Osteoblast (primary cell): ENCODE results near the gene SMIM5. TPM values are rescaled to one million over a fixed set of nuclear protein-coding genes. Genes with fewer than 3 reads are reported as not detected.

Experiments
- DNase-seq: peaks from one replicate; pipeline ENCODE4 v3.0.0; 2011; ENCODE audit warnings: low spot score, mixed read lengths; ENCODE audit not compliant: insufficient read length; ENCODE audit errors: missing footprints
- H2AFZ ChIP-seq: 2 replicates; pipeline ENCODE4 v1.6.0; 2011; ENCODE audit warnings: mild to moderate bottlenecking, low read length
- H3K27ac ChIP-seq: 2 replicates; pipeline ENCODE4 v1.5.1; 2011; ENCODE audit warnings: mild to moderate bottlenecking, low read depth, low read length, moderate library complexity
- H3K27me3 ChIP-seq: 2 replicates; pipeline ENCODE4 v1.6.0; 2012; ENCODE audit warnings: mild to moderate bottlenecking, control low read depth, inconsistent platforms, low read length, moderate library complexity; ENCODE audit not compliant: insufficient read depth
- H3K36me3 ChIP-seq: 2 replicates; pipeline ENCODE4 v1.5.1; 2011; ENCODE audit warnings: mild to moderate bottlenecking, low read length, control low read depth, moderate library complexity; ENCODE audit not compliant: insufficient read depth
- H3K4me1 ChIP-seq: 2 replicates; pipeline ENCODE4 v1.5.1; 2011; ENCODE audit warnings: mild to moderate bottlenecking, low read length, control low read depth, moderate library complexity; ENCODE audit not compliant: insufficient read depth
- H3K4me2 ChIP-seq: 2 replicates; pipeline ENCODE4 v1.6.0; 2011; ENCODE audit warnings: mild to moderate bottlenecking, low read length; ENCODE audit not compliant: insufficient read depth
- H3K4me3 ChIP-seq: fragments of 200-600 bp; sonication (generic); 3 replicates; pipeline ENCODE4 v1.5.1; 2012; ENCODE audit warnings: mild to moderate bottlenecking, low read length, inconsistent platforms; ENCODE audit not compliant: insufficient read depth
- H3K79me2 ChIP-seq: 2 replicates; pipeline ENCODE4 v1.6.0; 2012; ENCODE audit warnings: mild to moderate bottlenecking, low read length, control low read depth, inconsistent platforms; ENCODE audit not compliant: insufficient read depth
- H3K9me3 ChIP-seq: 2 replicates; pipeline ENCODE4 v1.5.1; 2011; ENCODE audit warnings: low read depth, low read length, control low read depth
- H4K20me1 ChIP-seq: 2 replicates; pipeline ENCODE4 v1.6.0; 2012; ENCODE audit warnings: mild to moderate bottlenecking, low read length, control low read depth; ENCODE audit not compliant: insufficient read depth
- CTCF ChIP-seq: IDR thresholded peaks from 2 replicates; pipeline ENCODE4 v1.5.1; 2011; ENCODE audit warnings: mild to moderate bottlenecking, low read depth, low read length, moderate library complexity; ENCODE audit errors: extremely low read depth
- total RNA-seq: library from RNA; depleted of rRNA; stranded (reverse); fragments of >200 nt; gene quantifications from 2 replicates; pipeline ENCODE4 v1.2.3, GENCODE V29; 2012

Gene SMIM5
- total RNA-seq, 1 donor = not detected

- Histone ChIP-seq H4K20me1 (no peaks in the 10 kb centered on the region), H3K36me3 (no peaks in the 10 kb centered on the region), H2AFZ (no peak overlapping the region), H3K27me3 (no peaks in the 10 kb centered on the region), H3K79me2 (no peaks in the 10 kb centered on the region), H3K4me1 (no peaks in the 10 kb centered on the region), H3K9me3 (no peaks in the 10 kb centered on the region), H3K4me2 (no peak overlapping the region), H3K4me3 (no peak overlapping the region), H3K27ac (no peak overlapping the region)
- DNase-seq = no peak
- no peak for TF ChIP-seq CTCF
Measured at GRCh38 chr17:75624021-75624420, 9.2 kb upstream of the SMIM5 start.

GRCh38 chr17:75624714-75625345 lies 8.4 kb upstream of the SMIM5 start:
- H3K36me3 ChIP-seq = no peaks in the 10 kb centered on the region
- no peaks in the 10 kb centered on the region for H3K9me3 ChIP-seq
- H4K20me1 ChIP-seq = no peaks in the 10 kb centered on the region
- no peaks in the 10 kb centered on the region for H3K4me1 ChIP-seq
- H3K4me3 ChIP-seq = no peak overlapping the region
- no peak overlapping the region for H3K27ac ChIP-seq
- no peaks in the 10 kb centered on the region for H3K27me3 ChIP-seq
- no peaks in the 10 kb centered on the region for H3K79me2 ChIP-seq
- TF ChIP-seq CTCF = no peak
- no peak for DNase-seq
- no peak overlapping the region for H2AFZ ChIP-seq
- H3K4me2 ChIP-seq = no peak overlapping the region

- peak; percentile 63 for TF ChIP-seq CTCF
- peak; percentile 96 for DNase-seq
- Histone ChIP-seq H3K9me3 (no peaks in the 10 kb centered on the region), H3K4me1 (no peaks in the 10 kb centered on the region), H3K4me3 (no peak overlapping the region), H3K27ac (no peak overlapping the region), H3K4me2 (no peak overlapping the region), H3K79me2 (no peaks in the 10 kb centered on the region), H3K36me3 (no peaks in the 10 kb centered on the region), H3K27me3 (no peaks in the 10 kb centered on the region), H2AFZ (no peak overlapping the region), H4K20me1 (no peaks in the 10 kb centered on the region)
Measured at GRCh38 chr17:75625813-75626486, 7.3 kb upstream of the SMIM5 start.

- TF ChIP-seq CTCF = no peak
- H3K27me3 ChIP-seq = no peaks in the 10 kb centered on the region
- H3K4me2 ChIP-seq = no peak overlapping the region
- H3K9me3 ChIP-seq = no peaks in the 10 kb centered on the region
- H2AFZ ChIP-seq = no peak overlapping the region
- H4K20me1 ChIP-seq = no peaks in the 10 kb centered on the region
- no peaks in the 10 kb centered on the region for H3K4me1 ChIP-seq
- no peak overlapping the region for H3K27ac ChIP-seq
- H3K36me3 ChIP-seq = no peaks in the 10 kb centered on the region
- DNase-seq = no peak
- H3K79me2 ChIP-seq = no peaks in the 10 kb centered on the region
- no peak overlapping the region for H3K4me3 ChIP-seq
Measured at GRCh38 chr17:75626496-75627038, 6.7 kb upstream of the SMIM5 start.
